Epithelial cell of proximal tubule (primary cell): ENCODE results near the gene TTLL4. TPM values are rescaled to one million over a fixed set of nuclear protein-coding genes. Genes with fewer than 3 reads are reported as not detected.

Experiments used
- DNase-seq: peaks from one replicate; pipeline ENCODE4 v3.0.0-alpha.2; 2011; ENCODE audit warnings: low read depth
- H3K4me3 ChIP-seq: 2 replicates; pipeline ENCODE4 v1.5.1; 2011; ENCODE audit warnings: low read depth, mild to moderate bottlenecking, low read length
- CTCF ChIP-seq: conservative IDR thresholded peaks from 2 replicates; pipeline ENCODE4 v1.5.1; 2012; ENCODE audit warnings: low read depth, mild to moderate bottlenecking, low read length
- total RNA-seq: library from RNA; depleted of rRNA; stranded (reverse); fragments of >200 nt; gene quantifications from 2 replicates; pipeline ENCODE4 v1.2.3, GENCODE V29; 2015

TTLL4 gene
- total RNA-seq, 1 donor from 2014 or later = 20.5 TPM

GRCh38 chr2:218798767-218799504 lies 88.3 kb downstream of the TTLL4 start:
- no peak overlapping the region for H3K4me3 ChIP-seq
- no peak for DNase-seq
- TF ChIP-seq CTCF = no peak

GRCh38 chr2:218799990-218800389 lies 89.4 kb downstream of the TTLL4 start:
- TF ChIP-seq CTCF = no peak
- no peak overlapping the region for H3K4me3 ChIP-seq
- DNase-seq = no peak

- H3K4me3 ChIP-seq = no peak overlapping the region
- DNase-seq = no peak
- no peak for TF ChIP-seq CTCF
These were observed 91.9 kb downstream of the TTLL4 start for GRCh38 chr2:218802386-218802994.

GRCh38 chr2:218804817-218805216 lies 94.2 kb downstream of the TTLL4 start:
- TF ChIP-seq CTCF = no peak
- H3K4me3 ChIP-seq = no peak overlapping the region
- no peak for DNase-seq

Other genes starting within 250 kb of the TTLL4 start
- 6.8 and 14.9 TPM in 2 replicates for gene USP37, start 142.5 kb upstream of the TTLL4 start, total RNA-seq
- 56.8 and 71.0 TPM in 2 replicates for gene CNOT9, start 142.0 kb upstream of the TTLL4 start, total RNA-seq
- 0.29 and 0.58 TPM in 2 replicates for gene PLCD4, start 102.9 kb upstream of the TTLL4 start, total RNA-seq
- 16.0 and 17.6 TPM in 2 replicates for gene ZNF142, start 51.2 kb upstream of the TTLL4 start, total RNA-seq
- 38.2 and 62.1 TPM in 2 replicates for gene BCS1L, start 51.2 kb upstream of the TTLL4 start, total RNA-seq
- 23.1 and 32.6 TPM in 2 replicates for gene RNF25, start 38.8 kb upstream of the TTLL4 start, total RNA-seq
- gene STK36, start 38.7 kb upstream of the TTLL4 start, total RNA-seq = 9.7 and 16.0 TPM in 2 replicates
- gene CYP27A1, start 71.3 kb downstream of the TTLL4 start, total RNA-seq = 28.6 and 49.0 TPM in 2 replicates
- gene PRKAG3, start 121.0 kb downstream of the TTLL4 start, total RNA-seq = not detected in 2 replicates
- not detected in 2 replicates for gene WNT6, start 149.0 kb downstream of the TTLL4 start, total RNA-seq
- 1.2 and 2.2 TPM in 2 replicates for gene WNT10A, start 170.0 kb downstream of the TTLL4 start, total RNA-seq
- not detected in 2 replicates for gene CDK5R2, start 248.8 kb downstream of the TTLL4 start, total RNA-seq